HG02852 (cell line): ENCODE data around the gene CNTN5.

ENCODE experiments used
- ATAC-seq: cut with Tn5 transposase; IDR thresholded peaks from one replicate; pipeline ENCODE4 v1.9.1; 2021; ENCODE audit warnings: mild to moderate bottlenecking, moderate library complexity; ENCODE audit not compliant: unreplicated experiment

Gene CNTN5

GRCh38 chr11:99589771-99590170 lies 569.0 kb downstream of the CNTN5 start:
- no peak for ATAC-seq

- ATAC-seq: no peak
Observed at GRCh38 chr11:99592266-99592665, 571.5 kb downstream of the CNTN5 start.

GRCh38 chr11:99593197-99593596 lies 572.4 kb downstream of the CNTN5 start:
- ATAC-seq: no peak

GRCh38 chr11:99601179-99601578 lies 580.4 kb downstream of the CNTN5 start:
- ATAC-seq: no peak

- ATAC-seq: no peak
Observed at GRCh38 chr11:99614352-99614751, 593.6 kb downstream of the CNTN5 start.

GRCh38 chr11:99630629-99631028 lies 609.9 kb downstream of the CNTN5 start:
- ATAC-seq: no peak

- ATAC-seq: no peak
Observed at GRCh38 chr11:99631618-99632017, 610.9 kb downstream of the CNTN5 start.

GRCh38 chr11:99632969-99633368 lies 612.2 kb downstream of the CNTN5 start:
- ATAC-seq: no peak

GRCh38 chr11:99634581-99634980 lies 613.8 kb downstream of the CNTN5 start:
- ATAC-seq: no peak

GRCh38 chr11:99638073-99638553 lies 617.4 kb downstream of the CNTN5 start:
- no peak for ATAC-seq

- ATAC-seq: no peak
Observed at GRCh38 chr11:99640671-99641070, 619.9 kb downstream of the CNTN5 start.

GRCh38 chr11:99645934-99646333 lies 625.2 kb downstream of the CNTN5 start:
- no peak for ATAC-seq

- no peak for ATAC-seq
Observed at GRCh38 chr11:99670067-99670676, 649.4 kb downstream of the CNTN5 start.

- ATAC-seq: no peak
Observed at GRCh38 chr11:99671808-99672409, 651.2 kb downstream of the CNTN5 start.

GRCh38 chr11:99676292-99676691 lies 655.5 kb downstream of the CNTN5 start:
- ATAC-seq: no peak

GRCh38 chr11:99682171-99682570 lies 661.4 kb downstream of the CNTN5 start:
- ATAC-seq: no peak

GRCh38 chr11:99682646-99683045 lies 661.9 kb downstream of the CNTN5 start:
- no peak for ATAC-seq

GRCh38 chr11:99683933-99684332 lies 663.2 kb downstream of the CNTN5 start:
- ATAC-seq: peak; percentile 58

GRCh38 chr11:99686838-99687237 lies 666.1 kb downstream of the CNTN5 start:
- ATAC-seq: no peak

GRCh38 chr11:99687320-99687719 lies 666.6 kb downstream of the CNTN5 start:
- no peak for ATAC-seq

- ATAC-seq: no peak
Observed at GRCh38 chr11:99693941-99694492, 673.3 kb downstream of the CNTN5 start.

GRCh38 chr11:99695106-99695505 lies 674.4 kb downstream of the CNTN5 start:
- no peak for ATAC-seq
